ENCODE results near the gene ZNF791.
"Not testable (repeated sequence)": the region's sequence is repeated elsewhere in the genome, so short reads cannot be mapped to it uniquely, and the experiment has no call there.

The ZNF791 gene

DNA sequence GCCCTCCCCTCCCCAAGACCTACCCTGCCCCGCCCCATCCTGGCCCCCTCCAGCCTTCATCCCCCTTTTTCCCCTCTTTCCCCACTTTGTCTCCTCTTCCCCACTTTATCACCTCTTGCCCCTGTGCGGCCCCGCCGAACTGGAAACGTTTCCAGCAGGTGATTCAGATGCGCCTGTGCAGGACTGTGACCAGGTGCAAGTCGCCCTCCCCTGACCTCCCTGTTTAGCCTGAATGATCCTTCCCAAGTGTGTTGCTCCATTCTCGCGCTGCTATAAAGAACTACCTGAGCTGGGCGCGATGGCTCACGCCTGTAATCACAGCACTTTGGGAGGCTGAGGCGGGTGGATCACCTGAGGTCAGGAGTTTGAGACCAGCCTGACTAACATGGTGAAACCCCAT lies 25.9 kb downstream of the ZNF791 start:
- no peak for DNase-seq

DNA sequence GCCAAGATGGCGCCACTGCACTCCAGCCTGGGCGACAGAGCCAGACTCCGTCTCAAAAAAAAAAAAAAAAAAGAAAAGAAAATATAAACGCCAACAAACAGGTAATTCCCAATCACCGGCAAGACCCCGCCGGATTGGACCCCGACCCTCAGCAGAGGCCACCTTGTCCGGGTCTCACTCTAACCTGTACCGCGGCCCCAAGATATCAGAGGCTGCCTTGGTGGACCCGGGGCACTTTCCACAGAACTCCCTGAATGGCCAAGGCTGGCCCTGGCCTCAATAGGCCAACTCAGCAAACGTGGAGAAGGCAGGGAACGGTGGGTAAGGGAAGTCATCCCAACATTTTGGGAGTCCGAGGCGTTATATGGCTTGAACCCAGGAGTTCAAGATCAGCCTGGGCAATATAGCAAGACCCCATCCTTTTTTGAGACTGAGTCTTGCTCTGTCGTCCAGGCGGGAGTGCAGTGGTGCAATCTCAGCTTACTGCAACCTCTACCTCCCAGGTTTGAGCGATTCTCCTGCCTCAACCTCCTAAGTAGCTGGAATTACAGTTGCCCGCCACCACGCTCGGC lies 28.0 kb downstream of the ZNF791 start:
- no peak for DNase-seq

DNA sequence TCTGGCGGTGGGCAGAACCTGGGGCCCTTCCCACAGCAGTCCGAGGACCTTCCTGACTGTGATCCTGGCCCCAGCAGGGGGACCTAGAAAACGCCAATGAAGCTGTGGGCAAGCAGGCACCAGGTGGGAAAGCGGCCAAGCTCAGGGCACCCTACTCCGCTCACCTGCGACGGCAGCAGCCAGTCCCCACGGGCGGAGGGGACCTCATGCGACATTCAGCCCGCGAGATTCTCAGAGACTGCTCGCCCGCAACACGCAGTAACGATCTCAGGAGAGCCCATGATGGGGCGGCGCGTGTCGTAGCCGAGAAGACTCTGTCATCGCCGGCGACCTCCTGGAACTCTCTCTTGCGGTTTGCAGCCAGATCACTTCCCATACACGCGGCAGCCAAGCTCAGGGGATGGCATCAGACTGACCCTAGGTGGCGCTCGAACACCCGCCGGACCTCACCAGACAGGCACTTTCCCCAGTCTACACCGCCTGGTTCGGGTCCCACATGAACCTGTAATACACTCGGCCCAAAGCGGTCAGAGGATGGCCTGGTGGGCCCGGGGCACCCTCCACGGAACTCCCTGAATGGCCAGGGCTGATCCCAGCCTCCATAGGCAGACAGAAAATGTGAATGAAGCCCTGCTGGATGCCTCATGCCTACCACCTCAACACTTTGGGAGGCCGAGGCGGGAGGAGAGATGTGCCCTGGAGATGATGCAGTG lies 29.3 kb downstream of the ZNF791 start:
- peak; percentile 74 for DNase-seq

- DNase-seq: no peak
Observed at GRCh38 chr19:12641456-12641855, 30.7 kb downstream of the ZNF791 start.

DNA sequence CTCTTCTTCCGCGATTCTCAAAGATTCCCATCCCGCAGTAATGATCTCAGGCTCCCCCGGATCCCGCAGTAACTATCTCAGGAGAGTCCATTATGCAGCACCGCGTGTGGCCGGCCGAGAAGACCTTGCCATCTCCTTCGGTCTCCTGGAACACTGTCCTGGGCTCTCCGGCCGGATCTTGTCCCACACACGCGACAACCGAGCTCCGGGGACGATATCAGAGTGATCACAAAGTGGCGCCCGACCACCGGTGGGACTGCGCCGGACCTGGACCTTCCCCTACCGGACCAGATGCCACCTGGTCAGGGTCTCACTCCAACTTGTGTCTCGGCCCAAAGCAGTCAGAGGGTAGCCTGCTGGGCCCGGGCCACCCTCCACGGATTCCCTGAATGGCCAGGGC lies 31.8 kb downstream of the ZNF791 start:
- no peak for DNase-seq

DNA sequence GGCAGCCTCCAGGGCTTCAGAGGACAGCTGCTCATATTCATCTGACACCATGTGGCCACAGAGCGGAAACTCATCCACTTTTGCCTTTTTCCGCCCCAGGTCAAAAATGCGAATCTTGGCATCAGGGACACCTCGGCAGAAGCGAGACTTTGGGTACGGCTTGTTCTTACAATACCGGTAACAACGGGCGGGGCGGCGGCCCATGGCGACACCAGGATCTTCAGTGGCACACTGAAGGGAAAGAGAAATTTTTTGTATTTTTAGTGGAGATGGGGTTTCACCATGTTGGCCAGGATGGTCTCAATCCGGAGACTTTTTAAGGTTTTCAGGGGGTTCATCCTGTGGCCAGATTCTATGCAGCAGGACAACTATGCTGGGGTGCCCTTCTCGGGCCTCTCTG lies 33.0 kb downstream of the ZNF791 start:
- DNase-seq: not testable (repeated sequence)

DNA sequence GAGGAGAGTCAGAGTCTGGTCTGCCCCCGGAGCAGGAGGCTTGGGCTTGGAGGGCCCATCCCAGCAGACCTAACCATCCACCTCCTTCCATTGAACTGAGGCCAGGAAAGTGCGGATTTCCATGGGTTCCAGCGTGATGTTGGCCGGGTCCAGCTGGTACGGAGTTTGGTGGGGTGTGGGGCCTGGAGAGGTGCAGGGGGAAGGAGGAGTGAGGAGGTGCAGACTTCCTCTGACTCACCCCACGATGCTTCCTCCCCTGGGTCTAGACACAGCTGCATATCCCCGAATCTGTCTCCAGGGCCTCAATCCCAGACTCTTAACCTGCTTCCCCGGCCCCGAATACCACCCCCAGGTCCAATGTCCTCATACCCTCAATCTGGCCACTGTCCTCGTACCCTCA lies 35.8 kb downstream of the ZNF791 start:
- no peak for DNase-seq

DNA sequence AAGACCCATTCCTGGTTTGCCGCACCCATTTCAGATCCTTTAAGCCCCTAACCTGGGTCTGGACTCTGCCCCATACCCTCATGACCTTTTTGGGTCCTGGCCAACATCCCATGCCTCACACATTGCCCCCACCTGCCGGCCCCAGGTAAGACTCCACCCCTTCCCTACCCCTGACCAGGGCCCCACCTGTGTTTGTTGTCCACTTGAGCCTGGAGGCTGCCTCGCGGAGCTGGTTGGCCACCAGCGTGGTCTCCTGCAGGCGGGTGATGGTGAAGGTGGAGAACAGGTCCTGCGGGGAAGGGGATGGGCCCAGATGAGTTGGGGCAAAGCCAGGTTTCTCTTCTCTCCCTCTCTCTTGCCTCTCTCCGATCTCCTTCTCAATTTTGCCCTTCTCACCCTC lies 36.3 kb downstream of the ZNF791 start:
- DNase-seq: no peak

GRCh38 chr19:12647490-12648071 lies 36.9 kb downstream of the ZNF791 start:
- no peak for DNase-seq

- DNase-seq: no peak
Observed at GRCh38 chr19:12648088-12648487, 37.4 kb downstream of the ZNF791 start.

DNA sequence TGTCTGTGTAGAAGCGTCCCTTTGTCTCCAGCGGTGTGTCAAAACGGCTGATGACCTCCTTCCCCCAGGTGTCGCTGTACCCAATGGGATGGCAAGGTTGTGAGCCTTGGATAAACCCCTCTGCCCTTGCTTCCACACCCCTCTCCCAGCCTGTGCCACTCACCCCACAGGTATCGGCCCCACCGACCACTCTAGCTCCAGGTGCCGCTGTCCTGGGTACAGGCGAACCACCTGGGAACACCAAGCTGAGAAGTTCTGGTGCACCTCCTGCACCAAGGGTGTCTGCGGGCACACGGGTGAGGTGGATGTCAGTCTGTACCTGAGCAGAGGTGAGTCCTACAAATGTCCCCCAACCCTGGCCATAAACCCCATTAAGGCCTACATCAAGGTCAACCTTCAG lies 39.2 kb downstream of the ZNF791 start:
- no peak for DNase-seq

DNA sequence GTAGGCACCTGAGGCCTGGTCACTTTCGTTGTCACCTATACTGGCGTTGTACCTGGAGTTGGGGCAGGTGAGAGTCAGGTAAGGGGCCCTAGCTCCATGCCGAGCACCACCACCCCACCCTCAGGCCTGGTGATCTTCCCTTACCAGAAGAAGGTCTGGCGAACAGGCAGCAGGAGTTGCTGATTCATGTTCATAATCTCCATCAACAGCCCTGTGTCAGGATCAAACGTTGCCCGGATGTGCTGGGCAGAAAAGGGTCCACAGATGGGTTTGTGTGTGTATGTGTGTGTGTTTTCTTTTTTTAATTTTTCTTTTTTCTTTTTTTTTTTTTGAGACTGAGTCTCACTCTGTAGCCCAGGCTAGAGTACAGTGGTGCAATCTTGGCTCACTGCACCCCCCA lies 41.5 kb downstream of the ZNF791 start:
- DNase-seq: no peak

- DNase-seq: no peak
Observed at GRCh38 chr19:12655546-12655945, 44.8 kb downstream of the ZNF791 start.

- no peak for DNase-seq
Observed at GRCh38 chr19:12656899-12657571, 46.3 kb downstream of the ZNF791 start.

DNA sequence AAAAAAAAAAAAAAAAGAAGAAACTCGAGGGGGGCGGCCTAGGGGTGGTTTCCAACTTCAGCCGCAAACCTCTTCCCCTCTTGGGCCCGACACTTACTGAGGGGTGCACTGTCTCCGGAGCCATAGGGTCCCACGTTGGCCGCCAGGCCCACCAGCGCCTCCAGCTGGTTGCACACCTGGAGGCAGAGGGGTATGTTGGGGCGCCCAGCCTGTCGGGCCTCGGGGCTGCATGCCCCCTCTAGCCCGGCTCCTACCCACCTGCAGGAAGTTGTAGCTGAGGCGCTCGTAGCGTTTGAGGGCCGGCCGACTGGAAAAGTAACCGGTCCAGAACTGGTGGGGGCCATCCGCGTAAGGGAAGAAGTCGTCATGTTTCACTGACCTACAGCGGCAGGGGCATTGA lies 47.2 kb downstream of the ZNF791 start:
- DNase-seq: no peak

DNA sequence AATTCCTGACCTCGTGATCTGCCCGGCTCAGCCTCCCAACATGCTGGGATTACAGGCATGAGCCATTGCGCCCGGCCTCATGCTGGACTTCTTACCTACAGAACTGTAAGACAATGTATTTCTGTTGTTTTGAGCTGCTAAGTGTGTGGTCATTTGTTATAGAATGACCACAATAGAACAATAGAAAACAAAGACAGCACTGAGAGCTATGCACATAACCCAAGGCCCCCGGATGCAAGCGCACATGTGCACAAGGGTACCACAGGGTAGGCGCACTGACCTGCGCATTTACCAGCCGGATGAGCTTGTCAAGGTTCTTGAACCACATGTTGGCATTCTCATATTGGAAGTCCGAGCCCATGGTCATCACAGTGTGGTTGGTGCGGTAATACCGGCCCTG lies 50.3 kb downstream of the ZNF791 start:
- no peak for DNase-seq

- no peak for DNase-seq
Observed at GRCh38 chr19:12664406-12665280, 53.9 kb downstream of the ZNF791 start.

- peak; percentile 29 for DNase-seq
Observed at GRCh38 chr19:12665281-12665573, 54.5 kb downstream of the ZNF791 start.

GRCh38 chr19:12665671-12666264 lies 55.0 kb downstream of the ZNF791 start:
- DNase-seq: no peak

DNA sequence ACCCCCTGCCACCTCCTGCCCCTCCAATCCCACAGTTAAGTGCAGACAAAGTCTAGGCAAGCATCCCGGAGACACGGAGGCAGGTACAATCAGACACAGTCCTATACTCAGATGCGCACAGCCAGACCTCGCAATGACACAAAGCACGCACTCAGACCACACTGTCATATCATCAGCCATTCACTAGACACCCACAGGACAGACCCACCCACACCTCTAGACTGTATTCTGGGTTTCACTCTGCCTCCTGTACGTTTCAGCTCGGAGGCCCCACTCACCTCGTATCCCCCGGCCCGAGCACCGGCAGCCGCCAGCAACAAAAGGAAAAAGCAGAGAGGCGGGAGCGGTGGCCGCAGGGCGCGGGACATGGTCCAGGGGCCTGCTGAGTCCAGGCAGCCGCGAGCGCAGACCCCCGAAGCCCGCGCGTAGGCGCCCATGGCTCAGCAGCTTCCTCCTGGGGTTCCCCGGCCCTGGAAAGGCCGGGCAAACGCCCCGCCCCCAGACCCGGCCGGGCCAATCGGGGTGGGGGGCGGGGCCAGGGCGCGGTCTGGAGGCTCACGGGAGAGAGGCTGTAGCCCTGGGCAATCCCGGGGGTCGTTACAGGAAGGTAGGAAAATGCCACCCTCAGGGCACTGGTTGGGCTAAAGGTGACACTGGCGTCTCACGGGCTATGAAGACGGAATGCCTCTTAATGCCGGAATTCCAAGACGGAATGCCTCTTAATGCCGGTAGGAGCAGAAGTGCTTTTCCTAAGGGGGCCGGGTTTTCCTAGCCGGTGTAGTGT lies 55.7 kb downstream of the ZNF791 start, which contains the start of the genes MAN2B1 and WDR83:
Gene MAN2B1 (minus strand): TSS at position 478 of the 784 bp plus-strand sequence. CDS start 41 bp downstream, at position 437.
Gene WDR83 (plus strand): TSS at position 543 of the 784 bp plus-strand sequence. CDS start 2,984 bp downstream, outside the sequence.
- DNase-seq: peak; percentile 63

DNA sequence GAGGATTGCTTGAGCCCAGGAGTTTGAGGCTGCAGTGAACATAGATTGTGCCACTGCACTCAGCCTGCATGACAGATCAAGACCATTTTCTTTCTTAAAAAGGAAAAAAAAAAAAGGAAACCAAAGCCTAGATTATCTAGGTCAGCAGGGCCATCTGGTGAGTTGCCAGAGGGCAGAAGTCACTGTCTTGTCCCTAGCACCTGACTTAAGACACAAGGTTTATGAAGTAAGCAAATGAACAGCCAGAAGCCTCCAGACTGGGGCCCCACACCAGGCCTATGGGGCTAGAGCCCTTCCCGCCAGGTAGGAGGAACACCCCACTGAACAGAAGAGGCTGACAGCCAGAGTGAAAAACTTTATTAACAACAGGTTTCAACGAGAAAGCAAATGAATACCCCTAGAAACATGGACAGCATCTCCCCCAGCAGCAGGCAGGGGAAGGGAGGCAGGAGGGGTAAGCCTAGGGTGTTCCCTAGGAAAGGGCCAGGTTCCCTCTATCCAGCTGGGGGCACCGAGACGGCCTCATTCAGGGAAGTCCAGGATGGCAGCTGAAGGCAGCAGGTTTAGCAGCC lies 57.1 kb downstream of the ZNF791 start:
- DNase-seq: no peak

Data from activated CD4-positive, alpha-beta T cell treated with anti-CD3 and anti-CD28 coated beads for 1 hour (primary cell).